Neutrophil (primary cell): Measurements from ENCODE around the gene GGT6.

Experiments
- H3K27ac ChIP-seq: fragments of 200-600 bp; sonication (generic); 2 replicates; pipeline ENCODE4 v1.5.1; 2016; ENCODE audit warnings: mild to moderate bottlenecking, moderate library complexity
- H3K27me3 ChIP-seq: fragments of 200-600 bp; sonication (generic); 2 replicates; pipeline ENCODE4 v1.6.0; 2016; ENCODE audit warnings: mild to moderate bottlenecking
- H3K36me3 ChIP-seq: fragments of 200-600 bp; sonication (generic); 2 replicates; pipeline ENCODE4 v1.5.1; 2017
- H3K4me1 ChIP-seq, 2 experiments: fragments of 200-600 bp in 1 of 2; sonication (generic) in 1 of 2; 1 replicate in 1 of 2; 2 replicates in 1 of 2; pipeline versions ENCODE4 v1.5.1 to v1.6.1; 2013 to 2016; ENCODE audit warnings: low read depth in 1 of 2, low read length in 1 of 2, mild to moderate bottlenecking in 1 of 2, moderate library complexity in 1 of 2; ENCODE audit not compliant: control insufficient read depth in 1 of 2, insufficient read depth in 1 of 2
- H3K4me3 ChIP-seq, 2 experiments: fragments of 200-600 bp in 1 of 2; sonication (generic) in 1 of 2; 1 replicate in 1 of 2; 2 replicates in 1 of 2; pipeline ENCODE4 v1.5.1; 2013 to 2016; ENCODE audit warnings: low read depth in 1 of 2, low read length in 1 of 2, mild to moderate bottlenecking in 1 of 2, moderate library complexity in 1 of 2
- H3K9me3 ChIP-seq: fragments of 200-600 bp; sonication (generic); 2 replicates; pipeline ENCODE4 v1.5.1; 2016
- CTCF ChIP-seq: fragments of 200-600 bp; sonication (generic); IDR thresholded peaks from 2 replicates; pipeline ENCODE4 v1.5.1; 2016; ENCODE audit warnings: antibody characterized with exemption

Gene GGT6

GRCh38 chr17:4604111-4604644, 43.8 kb upstream of the GGT6 start:
- Histone ChIP-seq H3K27me3 (peaks cover 36% of the 10 kb centered on the region), H3K27ac (no peak overlapping the region), H3K4me3 (no peak overlapping the region), H3K9me3 (no peaks in the 10 kb centered on the region), H3K4me1 (no peaks in the 10 kb centered on the region), H3K36me3 (no peaks in the 10 kb centered on the region)
- no peak for TF ChIP-seq CTCF

GRCh38 chr17:4602041-4602440, 41.7 kb upstream of the GGT6 start:
- Histone ChIP-seq H3K4me1 (no peaks in the 10 kb centered on the region), H3K27me3 (peaks cover 16% of the 10 kb centered on the region), H3K4me3 (no peak overlapping the region), H3K36me3 (no peaks in the 10 kb centered on the region), H3K27ac (no peak overlapping the region), H3K9me3 (no peaks in the 10 kb centered on the region)
- no peak for TF ChIP-seq CTCF

- Histone ChIP-seq H3K36me3 (no peaks in the 10 kb centered on the region), H3K4me3 (no peak overlapping the region), H3K9me3 (no peaks in the 10 kb centered on the region), H3K4me1 (no peaks in the 10 kb centered on the region), H3K27ac (no peak overlapping the region), H3K27me3 (peaks cover 12% of the 10 kb centered on the region)
- no peak for TF ChIP-seq CTCF
Measured at GRCh38 chr17:4601326-4601725, 40.9 kb upstream of the GGT6 start.

- Histone ChIP-seq H3K4me1 (no peaks in the 10 kb centered on the region), H3K27ac (no peak overlapping the region), H3K27me3 (peaks cover 14% of the 10 kb centered on the region), H3K4me3 (no peak overlapping the region), H3K9me3 (no peaks in the 10 kb centered on the region), H3K36me3 (no peaks in the 10 kb centered on the region)
- no peak for TF ChIP-seq CTCF
Measured at GRCh38 chr17:4600563-4600962, 40.2 kb upstream of the GGT6 start.

GRCh38 chr17:4599505-4600281, 39.3 kb upstream of the GGT6 start:
- H3K27ac ChIP-seq, result no peak overlapping the region
- no peaks in the 10 kb centered on the region for H3K9me3 ChIP-seq
- no peaks in the 10 kb centered on the region for H3K4me1 ChIP-seq
- H3K27me3 ChIP-seq, result peaks cover 23% of the 10 kb centered on the region
- TF ChIP-seq CTCF, result no peak
- H3K36me3 ChIP-seq, result no peaks in the 10 kb centered on the region
- H3K4me3 ChIP-seq, result no peak overlapping the region
